Measurements from ENCODE around the gene CEP44. TPM values are rescaled to one million over a fixed set of nuclear protein-coding genes. Genes with fewer than 3 reads are reported as not detected.
A peak's percentile ranks its signal among the peaks of the same experiment; 100 is the strongest.

CEP44 gene
- total RNA-seq, 1 donor from 2014 or later, result 18.2 TPM

- Mint-ChIP-seq H3K9me3 (no peaks in the 10 kb centered on the region), H3K4me1 (no peaks in the 10 kb centered on the region), H3K4me3 (no peak overlapping the region), H3K27ac (no peak overlapping the region), H3K36me3 (ENCODE audit: low read depth) (peaks cover 5% of the 10 kb centered on the region), H3K27me3 (no peaks in the 10 kb centered on the region)
- intact Hi-C loops (cut with micrococcal nuclease), result no loop called here
- no peak for DNase-seq
These were observed 20.9 kb upstream of the CEP44 start for GRCh38 chr4:174262624-174263444.

GRCh38 chr4:174263445-174263736 lies 20.3 kb upstream of the CEP44 start:
- no peak for DNase-seq
- no peak overlapping the region for H3K4me3 Mint-ChIP-seq
- peaks cover 5% of the 10 kb centered on the region for H3K36me3 Mint-ChIP-seq (ENCODE audit: low read depth)
- intact Hi-C loops (cut with micrococcal nuclease), result no loop called here
- H3K27ac Mint-ChIP-seq, result no peak overlapping the region
- no peaks in the 10 kb centered on the region for H3K27me3 Mint-ChIP-seq
- H3K9me3 Mint-ChIP-seq, result no peaks in the 10 kb centered on the region
- H3K4me1 Mint-ChIP-seq, result no peaks in the 10 kb centered on the region

GRCh38 chr4:174265916-174266315 lies 17.8 kb upstream of the CEP44 start:
- intact Hi-C loops (cut with micrococcal nuclease), result no loop called here
- no peaks in the 10 kb centered on the region for H3K27me3 Mint-ChIP-seq

GRCh38 chr4:174266416-174266815 lies 17.3 kb upstream of the CEP44 start:
- no peak overlapping the region for H3K27ac Mint-ChIP-seq
- no peaks in the 10 kb centered on the region for H3K9me3 Mint-ChIP-seq
- H3K36me3 Mint-ChIP-seq (ENCODE audit: low read depth), result peaks cover 5% of the 10 kb centered on the region
- H3K4me1 Mint-ChIP-seq, result no peaks in the 10 kb centered on the region
- no peak overlapping the region for H3K4me3 Mint-ChIP-seq
- no peak for DNase-seq
- H3K27me3 Mint-ChIP-seq, result no peaks in the 10 kb centered on the region
- intact Hi-C loops (cut with micrococcal nuclease), result no loop called here

More at GRCh38 chr4:174265916-174266315, 17.8 kb upstream of the CEP44 start:
- DNase-seq, result no peak
- Mint-ChIP-seq H3K27ac (no peak overlapping the region), H3K36me3 (ENCODE audit: low read depth) (peaks cover 5% of the 10 kb centered on the region), H3K4me3 (no peak overlapping the region), H3K9me3 (no peaks in the 10 kb centered on the region), H3K4me1 (no peaks in the 10 kb centered on the region)

GRCh38 chr4:174273930-174274329 lies 9.8 kb upstream of the CEP44 start:
- Mint-ChIP-seq H3K36me3 (ENCODE audit: low read depth) (no peaks in the 10 kb centered on the region), H3K4me1 (peaks cover 3% of the 10 kb centered on the region), H3K4me3 (no peak overlapping the region), H3K9me3 (no peaks in the 10 kb centered on the region), H3K27me3 (no peaks in the 10 kb centered on the region), H3K27ac (no peak overlapping the region)
- no peak for DNase-seq
- intact Hi-C loops (cut with micrococcal nuclease), result no loop called here

GRCh38 chr4:174274436-174274835 lies 9.3 kb upstream of the CEP44 start:
- H3K9me3 Mint-ChIP-seq, result peaks cover 1% of the 10 kb centered on the region
- DNase-seq, result no peak
- H3K4me1 Mint-ChIP-seq, result peaks cover 5% of the 10 kb centered on the region
- no peak overlapping the region for H3K4me3 Mint-ChIP-seq
- intact Hi-C loops (cut with micrococcal nuclease), result no loop called here
- peaks cover 4% of the 10 kb centered on the region for H3K36me3 Mint-ChIP-seq (ENCODE audit: low read depth)
- H3K27me3 Mint-ChIP-seq, result no peaks in the 10 kb centered on the region
- no peak overlapping the region for H3K27ac Mint-ChIP-seq

GRCh38 chr4:174275101-174275500 lies 8.6 kb upstream of the CEP44 start:
- Mint-ChIP-seq H3K27me3 (no peaks in the 10 kb centered on the region), H3K4me3 (no peak overlapping the region), H3K36me3 (ENCODE audit: low read depth) (peaks cover 7% of the 10 kb centered on the region), H3K4me1 (peaks cover 8% of the 10 kb centered on the region), H3K9me3 (peaks cover 4% of the 10 kb centered on the region), H3K27ac (no peak overlapping the region)
- intact Hi-C loops (cut with micrococcal nuclease), result no loop called here
- DNase-seq, result no peak

- Mint-ChIP-seq H3K4me3 (no peak overlapping the region), H3K27me3 (no peaks in the 10 kb centered on the region), H3K36me3 (ENCODE audit: low read depth) (peaks cover 13% of the 10 kb centered on the region), H3K27ac (no peak overlapping the region), H3K4me1 (peaks cover 22% of the 10 kb centered on the region), H3K9me3 (peaks cover 4% of the 10 kb centered on the region)
- no peak for DNase-seq
- intact Hi-C loops (cut with micrococcal nuclease), result no loop called here
These were observed 6.3 kb upstream of the CEP44 start for GRCh38 chr4:174277433-174277832.

- Mint-ChIP-seq H3K27me3 (no peaks in the 10 kb centered on the region), H3K27ac (no peak overlapping the region), H3K9me3 (peaks cover 4% of the 10 kb centered on the region), H3K4me3 (no peak overlapping the region), H3K36me3 (ENCODE audit: low read depth) (peaks cover 13% of the 10 kb centered on the region), H3K4me1 (peaks cover 26% of the 10 kb centered on the region)
- DNase-seq, result no peak
- intact Hi-C loops (cut with micrococcal nuclease), result no loop called here
These were observed 5.2 kb upstream of the CEP44 start for GRCh38 chr4:174278467-174278866.

GRCh38 chr4:174279433-174280155 lies 4.1 kb upstream of the CEP44 start:
- Mint-ChIP-seq H3K9me3 (peaks cover 4% of the 10 kb centered on the region), H3K27me3 (no peaks in the 10 kb centered on the region), H3K4me1 (peaks cover 30% of the 10 kb centered on the region), H3K36me3 (ENCODE audit: low read depth) (peaks cover 13% of the 10 kb centered on the region), H3K4me3 (no peak overlapping the region), H3K27ac (no peak overlapping the region)
- no peak for DNase-seq
- intact Hi-C loops (cut with micrococcal nuclease), result loop anchor here (5.0 kb wide), 2 partner anchors 907 to 947 kb away; partner anchors contain the start of genes HMGB2 and SAP30

- H3K4me1 Mint-ChIP-seq, result peaks cover 39% of the 10 kb centered on the region
- intact Hi-C loops (cut with micrococcal nuclease), result loop anchor here (5.0 kb wide), 2 partner anchors 909 to 949 kb away; partner anchors contain the start of genes HMGB2 and SAP30
- no peaks in the 10 kb centered on the region for H3K27me3 Mint-ChIP-seq
- peaks cover 4% of the 10 kb centered on the region for H3K9me3 Mint-ChIP-seq
- H3K36me3 Mint-ChIP-seq (ENCODE audit: low read depth), result peaks cover 13% of the 10 kb centered on the region
- peak overlapping the region; percentile 30 for H3K4me3 Mint-ChIP-seq
- no peak for DNase-seq
- no peak overlapping the region for H3K27ac Mint-ChIP-seq
These were observed 2.5 kb upstream of the CEP44 start for GRCh38 chr4:174281182-174281737.

- intact Hi-C loops (cut with micrococcal nuclease), result loop anchor here (5.0 kb wide), 2 partner anchors 910 to 950 kb away; partner anchors contain the start of genes HMGB2 and SAP30
- H3K27me3 Mint-ChIP-seq, result no peaks in the 10 kb centered on the region
- peaks cover 16% of the 10 kb centered on the region for H3K36me3 Mint-ChIP-seq (ENCODE audit: low read depth)
- peaks cover 4% of the 10 kb centered on the region for H3K9me3 Mint-ChIP-seq
- H3K27ac Mint-ChIP-seq, result no peak overlapping the region
- peak overlapping the region; percentile 100 for H3K4me3 Mint-ChIP-seq
- no peak for DNase-seq
- peaks cover 42% of the 10 kb centered on the region for H3K4me1 Mint-ChIP-seq
These were observed 1.8 kb upstream of the CEP44 start for GRCh38 chr4:174281901-174282300.

GRCh38 chr4:174282836-174283506 lies 740 bp upstream of the CEP44 start:
- Mint-ChIP-seq H3K4me1 (peaks cover 42% of the 10 kb centered on the region), H3K27ac (peak overlapping the region; percentile 99)
- intact Hi-C loops (cut with micrococcal nuclease), result loop anchor here (1.0 to 5.0 kb wide), 3 partner anchors 76 to 951 kb away; partner anchors contain the start of genes HMGB2 and SAP30

More at GRCh38 chr4:174282836-174283506, 740 bp upstream of the CEP44 start:
- Mint-ChIP-seq H3K4me3 (peak overlapping the region; percentile 100), H3K27me3 (no peaks in the 10 kb centered on the region), H3K9me3 (peaks cover 4% of the 10 kb centered on the region), H3K36me3 (ENCODE audit: low read depth) (peaks cover 18% of the 10 kb centered on the region)
- peak; percentile 95 for DNase-seq

Measured in activated CD4-positive, alpha-beta T cell treated with anti-CD3 and anti-CD28 coated beads, Interleukin-2, amount 10 ng/mL, durations not matched to agents 24 days and 14 days (primary cell).